Loucy (cell line): ENCODE results near the gene FOXL1.

Experiments used
- H2AFZ ChIP-seq: fragments of 200-600 bp; sonication (generic); 2 replicates; pipeline ENCODE4 v1.6.0; 2016; ENCODE audit warnings: antibody characterized with exemption, mild to moderate bottlenecking, low read length, moderate library complexity
- H3F3A ChIP-seq: fragments of 200-600 bp; 2 replicates; pipeline ENCODE4 v1.6.0; 2016; ENCODE audit warnings: antibody characterized with exemption, low read depth, mild to moderate bottlenecking
- H3K27me3 ChIP-seq: fragments of 200-600 bp; sonication (generic); 2 replicates; pipeline ENCODE4 v1.6.1; 2014; ENCODE audit warnings: low read length, mild to moderate bottlenecking; ENCODE audit not compliant: insufficient read depth, poor library complexity, severe bottlenecking
- H3K36me3 ChIP-seq: fragments of 200-600 bp; sonication (generic); 2 replicates; pipeline ENCODE4 v1.6.1; 2016; ENCODE audit warnings: low read length; ENCODE audit not compliant: insufficient read depth
- H3K4me1 ChIP-seq: fragments of 200-600 bp; sonication (generic); 2 replicates; pipeline ENCODE4 v1.5.1; 2014; ENCODE audit warnings: low read length, mild to moderate bottlenecking; ENCODE audit not compliant: insufficient read depth, poor library complexity, severe bottlenecking
- H3K4me2 ChIP-seq: fragments of 200-600 bp; sonication (generic); 2 replicates; pipeline ENCODE4 v1.6.0; 2014; ENCODE audit warnings: antibody characterized with exemption, low read length, low read depth, mild to moderate bottlenecking; ENCODE audit not compliant: poor library complexity, severe bottlenecking
- H3K4me3 ChIP-seq: fragments of 200-600 bp; sonication (generic); 2 replicates; pipeline ENCODE4 v1.5.1; 2014; ENCODE audit warnings: low read length, mild to moderate bottlenecking, mixed read lengths; ENCODE audit not compliant: poor library complexity, severe bottlenecking
- H3K79me2 ChIP-seq: fragments of 200-600 bp; sonication (generic); 2 replicates; pipeline ENCODE4 v1.6.1; 2014; ENCODE audit warnings: low read length; ENCODE audit not compliant: insufficient read depth
- H3K9ac ChIP-seq: fragments of 200-600 bp; sonication (generic); 2 replicates; pipeline ENCODE4 v1.6.0; 2014; ENCODE audit warnings: mild to moderate bottlenecking, low read depth, low read length, moderate library complexity; ENCODE audit not compliant: poor library complexity, severe bottlenecking
- H3K9me2 ChIP-seq: fragments of 200-600 bp; sonication (generic); replicated peaks from 2 replicates; pipeline ENCODE4 v1.6.1; 2016; ENCODE audit warnings: low read depth, low read length, mixed read lengths
- H3K9me3 ChIP-seq: fragments of 200-600 bp; sonication (generic); 2 replicates; pipeline ENCODE4 v1.6.1; 2014; ENCODE audit warnings: mild to moderate bottlenecking, antibody characterized with exemption, low read length, low read depth; ENCODE audit not compliant: insufficient read depth
- H4K20me1 ChIP-seq: fragments of 200-600 bp; sonication (generic); 2 replicates; pipeline ENCODE4 v1.6.0; 2014; ENCODE audit warnings: antibody characterized with exemption, low read length, mild to moderate bottlenecking; ENCODE audit not compliant: insufficient read depth, poor library complexity, severe bottlenecking
- EZH2phosphoT487 ChIP-seq: fragments of 200-600 bp; IDR thresholded peaks from 2 replicates; pipeline ENCODE4 v1.6.1; 2018; ENCODE audit warnings: antibody characterized with exemption, mild to moderate bottlenecking, moderate library complexity, borderline replicate concordance
- TF ChIP-seq, protein P1 (sequence below): fragments of 200-600 bp; sonication (generic); conservative IDR thresholded peaks from 2 replicates; pipeline ENCODE4 v1.5.1; 2014; ENCODE audit warnings: mild to moderate bottlenecking, antibody characterized with exemption, low read length

The FOXL1 gene

DNA sequence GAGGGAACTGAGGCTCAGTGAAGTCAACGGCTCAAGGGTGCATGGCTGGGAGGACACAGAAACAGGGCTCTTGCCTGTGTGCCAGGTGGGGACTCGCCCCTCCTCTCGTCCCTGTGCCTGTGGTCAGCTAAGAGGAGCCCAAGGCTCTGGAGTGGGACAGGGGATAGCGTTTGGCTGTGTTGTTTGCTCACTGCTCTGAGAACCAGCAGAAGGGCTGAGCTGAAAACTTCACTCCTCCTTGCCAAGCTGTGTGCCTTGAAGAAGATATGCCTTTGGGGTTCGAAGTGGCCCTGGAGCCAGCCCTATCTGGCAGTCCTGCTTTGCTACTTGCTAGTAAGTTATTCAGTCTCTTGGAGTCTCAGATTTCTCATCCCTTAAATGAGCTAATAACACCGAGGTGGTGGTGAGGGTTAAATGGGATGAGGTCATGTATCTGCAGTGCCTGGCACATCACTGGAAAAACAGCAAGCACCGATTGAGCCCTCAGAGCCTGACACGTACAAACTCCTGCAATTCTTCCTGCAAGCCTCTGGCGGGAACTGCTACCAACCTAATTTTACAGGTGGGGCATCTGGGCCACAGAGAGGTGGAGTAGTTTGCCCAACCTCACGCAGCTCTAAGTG, 17.7 kb downstream of the FOXL1 start:
- Histone ChIP-seq H3K79me2 (no peaks in the 10 kb centered on the region), H3K9ac (no peak overlapping the region), H2AFZ (no peak overlapping the region), H3K4me1 (peaks cover 27% of the 10 kb centered on the region), H3F3A (no peaks in the 10 kb centered on the region), H4K20me1 (no peaks in the 10 kb centered on the region), H3K9me2 (no peaks in the 10 kb centered on the region), H3K4me2 (no peak overlapping the region), H3K4me3 (no peak overlapping the region), H3K36me3 (no peaks in the 10 kb centered on the region), H3K9me3 (no peaks in the 10 kb centered on the region), H3K27me3 (no peaks in the 10 kb centered on the region)
- no peak for TF ChIP-seq EZH2phosphoT487
- TF ChIP-seq, protein P1, sequence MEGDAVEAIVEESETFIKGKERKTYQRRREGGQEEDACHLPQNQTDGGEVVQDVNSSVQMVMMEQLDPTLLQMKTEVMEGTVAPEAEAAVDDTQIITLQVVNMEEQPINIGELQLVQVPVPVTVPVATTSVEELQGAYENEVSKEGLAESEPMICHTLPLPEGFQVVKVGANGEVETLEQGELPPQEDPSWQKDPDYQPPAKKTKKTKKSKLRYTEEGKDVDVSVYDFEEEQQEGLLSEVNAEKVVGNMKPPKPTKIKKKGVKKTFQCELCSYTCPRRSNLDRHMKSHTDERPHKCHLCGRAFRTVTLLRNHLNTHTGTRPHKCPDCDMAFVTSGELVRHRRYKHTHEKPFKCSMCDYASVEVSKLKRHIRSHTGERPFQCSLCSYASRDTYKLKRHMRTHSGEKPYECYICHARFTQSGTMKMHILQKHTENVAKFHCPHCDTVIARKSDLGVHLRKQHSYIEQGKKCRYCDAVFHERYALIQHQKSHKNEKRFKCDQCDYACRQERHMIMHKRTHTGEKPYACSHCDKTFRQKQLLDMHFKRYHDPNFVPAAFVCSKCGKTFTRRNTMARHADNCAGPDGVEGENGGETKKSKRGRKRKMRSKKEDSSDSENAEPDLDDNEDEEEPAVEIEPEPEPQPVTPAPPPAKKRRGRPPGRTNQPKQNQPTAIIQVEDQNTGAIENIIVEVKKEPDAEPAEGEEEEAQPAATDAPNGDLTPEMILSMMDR = no peak

DNA sequence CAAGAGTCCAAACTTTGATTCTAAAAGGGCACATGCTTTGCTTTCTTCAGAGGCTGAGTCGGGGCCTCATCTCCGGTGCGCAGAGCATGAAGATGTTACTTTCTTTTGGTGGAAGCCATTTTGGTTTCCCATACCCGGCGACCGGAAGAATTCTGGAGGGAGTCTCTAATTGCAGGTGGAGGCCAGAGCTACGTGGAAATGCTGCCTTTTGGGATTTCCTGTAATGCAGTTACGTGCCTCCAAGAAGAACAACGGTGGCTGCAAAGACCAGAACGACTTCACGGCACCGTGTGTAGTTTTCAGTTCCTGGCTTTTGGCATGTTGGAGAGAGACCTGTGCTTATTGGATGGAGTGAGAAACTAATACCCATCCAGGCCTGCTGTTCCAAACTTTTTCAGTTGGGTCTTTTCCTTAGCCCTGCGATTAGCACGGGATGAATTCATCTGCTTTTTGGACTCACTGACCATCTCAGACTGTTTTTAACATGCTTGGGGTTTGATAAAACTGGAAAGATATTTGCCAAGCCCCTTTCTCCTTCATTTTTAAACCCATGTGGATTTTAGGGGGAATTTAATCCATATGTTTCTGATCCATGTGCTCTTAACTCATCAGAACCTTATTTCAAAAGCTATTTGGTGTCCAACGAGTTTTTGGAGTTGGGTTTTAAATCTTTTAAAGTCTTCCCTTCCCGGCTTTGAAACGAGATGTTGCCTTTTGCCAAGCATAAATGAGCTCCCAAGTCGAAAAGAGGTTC, 19.0 kb downstream of the FOXL1 start:
- Histone ChIP-seq H3K9ac (no peak overlapping the region), H3K36me3 (no peaks in the 10 kb centered on the region), H3K4me1 (peaks cover 26% of the 10 kb centered on the region), H3K27me3 (no peaks in the 10 kb centered on the region), H3K79me2 (no peaks in the 10 kb centered on the region), H3K4me2 (no peak overlapping the region), H3K9me2 (no peaks in the 10 kb centered on the region), H3F3A (no peaks in the 10 kb centered on the region), H2AFZ (no peak overlapping the region), H3K9me3 (no peaks in the 10 kb centered on the region), H3K4me3 (no peak overlapping the region), H4K20me1 (no peaks in the 10 kb centered on the region)
- TF ChIP-seq EZH2phosphoT487 = no peak
- TF ChIP-seq, protein P1 = no peak

GRCh38 chr16:86597880-86598606, 19.7 kb downstream of the FOXL1 start:
- Histone ChIP-seq H2AFZ (no peak overlapping the region), H3K4me2 (no peak overlapping the region)
- TF ChIP-seq, protein P1 = no peak
- TF ChIP-seq EZH2phosphoT487 = no peak

More at GRCh38 chr16:86597880-86598606, 19.7 kb downstream of the FOXL1 start:
- Histone ChIP-seq H3K9me2 (no peaks in the 10 kb centered on the region), H3F3A (no peaks in the 10 kb centered on the region), H4K20me1 (no peaks in the 10 kb centered on the region), H3K79me2 (no peaks in the 10 kb centered on the region), H3K36me3 (no peaks in the 10 kb centered on the region), H3K4me3 (no peak overlapping the region), H3K9ac (no peak overlapping the region), H3K27me3 (no peaks in the 10 kb centered on the region), H3K4me1 (peaks cover 18% of the 10 kb centered on the region), H3K9me3 (no peaks in the 10 kb centered on the region)
